ENCODE measurements around the gene MIX23. TPM values are rescaled to one million over a fixed set of nuclear protein-coding genes. Genes with fewer than 3 reads are reported as not detected.

Gene MIX23
- total RNA-seq, 4 donors from 2014 or later, result 11.8 to 30.6 (median 24.2) TPM

- TF ChIP-seq CTCF (IDR thresholded peaks at IDR 0.05) (no peak), POLR2A (IDR thresholded peaks at IDR 0.05) (no peak)
- no peak for DNase-seq
These were observed 27.6 kb upstream of the MIX23 start for GRCh38 chr3:122410639-122411038.

GRCh38 chr3:122410111-122410510, 27.1 kb upstream of the MIX23 start:
- DNase-seq, result no peak
- Histone ChIP-seq H3K36me3 (peaks cover 0 to 89% (median 19%) of the 10 kb centered on the region in 3 donors), H3K4me3 (no peak overlapping the region), H3K4me1 (peaks cover 4 to 24% (median 6%) of the 10 kb centered on the region in 3 donors), H3K27me3 (no peaks in the 10 kb centered on the region), H3K27ac (no peak overlapping the region), H3K9me3 (no peaks in the 10 kb centered on the region)
- TF ChIP-seq CTCF (IDR thresholded peaks at IDR 0.05) (no peak), POLR2A (IDR thresholded peaks at IDR 0.05) (no peak)
- WGBS, 2 donors, result 75 to 84% methylated on average over 4 of the region's 4 CpGs
- intact Hi-C loops (cut with DNase I), result no loop called here

More at GRCh38 chr3:122410639-122411038, 27.6 kb upstream of the MIX23 start:
- WGBS, 2 donors, result 82 to 91% methylated on average over 6 of the region's 6 CpGs
- Histone ChIP-seq H3K4me3 (no peak overlapping the region), H3K36me3 (peaks cover 0 to 84% (median 19%) of the 10 kb centered on the region in 3 donors), H3K27me3 (no peaks in the 10 kb centered on the region), H3K4me1 (peaks cover 8 to 29% (median 8%) of the 10 kb centered on the region in 3 donors), H3K9me3 (no peaks in the 10 kb centered on the region), H3K27ac (no peak overlapping the region)
- intact Hi-C loops (cut with DNase I), result no loop called here

GRCh38 chr3:122409446-122409845, 26.4 kb upstream of the MIX23 start:
- Histone ChIP-seq H3K27ac (peak overlapping the region in 1 of 4 donors; percentile 7), H3K36me3 (peaks cover 0 to 96% (median 19%) of the 10 kb centered on the region in 3 donors), H3K9me3 (no peaks in the 10 kb centered on the region), H3K4me3 (no peak overlapping the region), H3K27me3 (no peaks in the 10 kb centered on the region), H3K4me1 (peaks cover 0 to 18% (median 0%) of the 10 kb centered on the region in 3 donors)
- TF ChIP-seq POLR2A (IDR thresholded peaks at IDR 0.05) (no peak), CTCF (IDR thresholded peaks at IDR 0.05) (no peak)
- intact Hi-C loops (cut with DNase I), result no loop called here
- WGBS, 2 donors, result 36 to 45% methylated on average over 6 of the region's 6 CpGs
- DNase-seq, result no peak

- Histone ChIP-seq H3K4me3 (no peak overlapping the region), H3K27ac (no peak overlapping the region), H3K36me3 (peaks cover 0 to 100% (median 19%) of the 10 kb centered on the region in 3 donors), H3K4me1 (peaks cover 0 to 4% (median 0%) of the 10 kb centered on the region in 3 donors), H3K27me3 (no peaks in the 10 kb centered on the region), H3K9me3 (no peaks in the 10 kb centered on the region)
- no peak for DNase-seq
- 93 to 100% methylated on average over 1 of the region's 1 CpG for WGBS, 2 donors
- intact Hi-C loops (cut with DNase I), result no loop called here
- no peak for TF ChIP-seq POLR2A (IDR thresholded peaks at IDR 0.05)
- no peak for TF ChIP-seq CTCF (IDR thresholded peaks at IDR 0.05)
These were observed 24.9 kb upstream of the MIX23 start for GRCh38 chr3:122407946-122408345.

GRCh38 chr3:122406198-122406597, 23.2 kb upstream of the MIX23 start:
- peaks cover 0 to 86% (median 19%) of the 10 kb centered on the region in 3 donors for H3K36me3 ChIP-seq
- H3K4me1 ChIP-seq, result peaks cover 0 to 4% (median 0%) of the 10 kb centered on the region in 3 donors
- no peaks in the 10 kb centered on the region for H3K9me3 ChIP-seq
- 89 to 93% methylated on average over 4 of the region's 4 CpGs for WGBS, 2 donors
- H3K27me3 ChIP-seq, result no peaks in the 10 kb centered on the region
- no peak overlapping the region for H3K4me3 ChIP-seq
- no peak for DNase-seq
- intact Hi-C loops (cut with DNase I), result no loop called here
- TF ChIP-seq POLR2A (IDR thresholded peaks at IDR 0.05) (no peak), CTCF (IDR thresholded peaks at IDR 0.05) (no peak)
- H3K27ac ChIP-seq, result no peak overlapping the region
